NOMO-1 treated with dmso at 0.1 percent for 144 hours (cell line): ENCODE measurements around the gene ZC2HC1C.
A peak's percentile ranks its signal among the peaks of the same experiment; 100 is the strongest.
"Not testable (repeated sequence)": the region's sequence is repeated elsewhere in the genome, so short reads cannot be mapped to it uniquely, and the experiment has no call there.

Experiments used
- DNase-seq: peaks from one replicate; lab custom pipeline; 2025; ENCODE audit not compliant: unreplicated experiment; lab: John Stamatoyannopoulos, UW

Gene ZC2HC1C

DNA sequence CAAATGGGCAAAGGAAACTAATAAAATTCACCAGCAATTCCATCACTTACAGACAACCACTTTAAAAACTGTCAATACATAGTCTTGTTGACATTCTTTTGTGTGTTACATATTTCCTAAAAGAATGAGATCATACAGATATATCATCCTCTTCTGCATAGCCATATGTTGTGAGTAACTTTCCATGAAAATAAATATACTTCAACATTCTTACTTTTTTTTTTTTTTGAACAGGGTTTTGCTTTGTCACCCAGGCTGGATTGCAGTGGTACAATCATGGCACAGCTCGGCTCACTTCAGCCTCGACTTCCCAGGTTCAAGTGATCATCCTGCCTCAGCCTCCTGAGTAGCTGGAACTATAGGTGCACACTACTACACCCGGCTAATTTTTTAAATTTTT, 20.9 kb downstream of the ZC2HC1C start:
- no peak for DNase-seq

- no peak for DNase-seq
These were observed 21.8 kb downstream of the ZC2HC1C start for GRCh38 chr14:75091251-75091650.

- no peak for DNase-seq
These were observed 23.3 kb downstream of the ZC2HC1C start for GRCh38 chr14:75092698-75093097.

DNA sequence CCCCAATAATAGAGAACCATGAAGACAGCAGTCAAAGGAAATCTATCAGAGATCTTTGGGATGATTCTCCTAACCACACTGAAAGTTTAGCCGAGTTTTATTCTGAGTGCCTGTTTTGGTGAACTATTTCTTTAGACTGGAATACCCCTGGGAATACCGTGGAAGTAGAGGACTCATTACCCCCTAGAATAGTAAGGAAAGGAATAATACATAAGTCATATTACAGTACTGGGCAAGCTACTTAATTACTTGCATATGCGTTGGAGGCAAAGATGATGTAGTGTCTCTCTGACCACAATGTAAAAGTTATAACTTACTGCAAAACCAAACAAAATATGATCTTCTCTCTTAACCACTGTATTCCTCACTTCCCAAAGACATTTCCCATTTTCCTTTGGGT, 25.5 kb downstream of the ZC2HC1C start:
- no peak for DNase-seq

GRCh38 chr14:75095690-75096089, 26.2 kb downstream of the ZC2HC1C start:
- no peak for DNase-seq

DNA sequence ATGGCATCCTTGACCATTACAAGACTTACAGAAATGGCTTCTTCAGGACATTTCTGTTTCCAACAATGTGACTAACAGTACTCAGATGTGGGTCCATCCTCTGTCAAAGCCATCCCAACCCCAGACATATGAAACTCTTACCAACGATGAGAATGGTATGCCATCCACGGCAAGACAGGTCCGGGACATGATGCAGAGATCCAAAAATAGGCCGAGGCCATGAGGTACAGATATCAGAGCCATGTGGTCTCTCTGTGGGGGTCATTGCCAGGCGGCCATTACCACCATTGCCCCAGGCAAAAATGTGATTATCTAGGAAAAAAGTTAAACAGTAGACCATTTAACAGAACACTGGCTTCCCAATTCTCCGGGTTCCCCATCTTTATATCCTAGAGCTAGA, 27.5 kb downstream of the ZC2HC1C start:
- no peak for DNase-seq

DNA sequence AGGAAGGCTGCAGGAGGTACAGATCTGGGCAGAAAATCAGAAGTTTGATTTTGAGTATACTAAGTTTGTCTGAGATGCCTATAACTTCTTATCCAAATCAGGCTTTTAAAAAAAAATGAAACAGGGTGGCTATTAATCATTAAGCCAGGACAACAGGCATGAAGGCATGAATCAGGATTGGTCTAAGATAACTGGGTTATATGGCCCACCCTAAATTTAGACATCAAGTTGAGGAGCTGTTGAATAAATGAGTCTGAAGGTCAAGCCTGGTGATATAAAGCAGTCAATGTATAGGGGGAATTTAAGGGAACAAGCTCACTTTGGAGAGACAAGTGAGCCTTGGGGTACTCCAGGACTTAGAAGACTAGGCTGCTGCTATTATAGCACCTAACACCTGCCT, 28.8 kb downstream of the ZC2HC1C start:
- DNase-seq, result no peak

- no peak for DNase-seq
These were observed 29.2 kb downstream of the ZC2HC1C start for GRCh38 chr14:75098682-75099081.

DNA sequence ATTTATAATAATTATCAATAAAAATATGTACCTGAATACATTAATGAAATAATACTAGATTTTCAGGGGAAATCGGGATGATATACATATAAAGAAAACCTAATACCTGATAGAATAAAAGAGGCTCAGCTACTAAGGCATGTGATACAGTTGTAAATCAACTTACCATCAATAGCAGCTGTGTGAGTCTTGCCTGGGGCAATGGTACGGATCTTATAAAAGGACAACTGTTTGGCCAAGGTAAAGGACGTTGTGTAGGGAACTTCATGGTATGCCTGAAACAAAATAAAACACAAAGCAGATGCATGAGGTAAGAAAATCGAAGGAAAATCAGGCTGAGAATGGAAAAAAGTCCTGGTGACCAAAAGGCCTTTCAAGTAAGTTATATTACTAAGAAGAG, 32.0 kb downstream of the ZC2HC1C start:
- DNase-seq, result no peak

- no peak for DNase-seq
These were observed 37.7 kb downstream of the ZC2HC1C start for GRCh38 chr14:75107186-75107585.

DNA sequence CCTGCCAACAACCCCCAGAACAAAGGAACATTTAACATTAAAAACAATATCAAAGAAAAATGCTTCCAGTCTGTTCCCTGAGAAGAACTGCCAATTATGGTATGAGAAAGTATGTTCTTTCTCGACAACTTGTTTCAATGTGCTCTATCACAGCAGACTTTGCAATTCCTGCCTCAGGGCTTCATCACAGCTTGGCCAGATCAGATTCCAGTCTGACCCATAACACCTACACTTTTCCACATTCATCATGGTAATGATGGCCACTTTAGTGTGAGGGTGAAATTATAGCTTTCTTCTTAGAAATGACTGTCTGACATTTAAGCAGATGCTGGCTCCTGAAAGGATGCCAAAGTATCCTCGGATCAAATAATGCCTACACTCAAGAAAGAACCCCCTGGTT, 40.4 kb downstream of the ZC2HC1C start:
- DNase-seq, result no peak

DNA sequence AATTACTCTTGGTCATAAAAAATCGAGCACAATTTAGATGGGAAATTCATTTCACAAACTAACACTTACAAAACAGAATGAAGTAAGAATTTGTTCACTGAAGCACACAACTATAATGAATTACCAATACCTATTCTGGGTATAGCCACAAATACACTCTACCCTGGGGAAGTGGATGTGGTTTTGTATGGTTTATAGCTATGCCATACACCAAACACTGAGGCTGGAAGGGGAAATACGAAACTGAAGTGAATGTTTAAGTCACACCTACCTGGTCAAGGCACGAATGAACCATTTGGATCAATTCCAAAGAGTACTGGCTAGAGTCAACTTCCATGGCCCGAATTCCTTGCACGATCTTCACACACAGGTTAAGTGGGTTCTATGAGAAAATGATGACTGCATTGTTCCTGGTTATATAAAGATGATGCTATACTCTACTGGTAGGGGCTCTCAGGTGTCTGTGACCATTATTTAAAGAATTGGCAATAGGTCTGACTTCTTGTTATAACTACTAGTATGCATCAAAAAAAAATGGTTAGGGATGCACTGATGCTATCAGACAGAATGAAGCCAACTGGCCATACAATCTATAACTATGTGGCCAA, 44.6 kb downstream of the ZC2HC1C start:
- no peak for DNase-seq

GRCh38 chr14:75119056-75119455, 49.6 kb downstream of the ZC2HC1C start:
- no peak for DNase-seq

- DNase-seq, result peak; percentile 36
These were observed 51.3 kb downstream of the ZC2HC1C start for GRCh38 chr14:75120541-75121291.

DNA sequence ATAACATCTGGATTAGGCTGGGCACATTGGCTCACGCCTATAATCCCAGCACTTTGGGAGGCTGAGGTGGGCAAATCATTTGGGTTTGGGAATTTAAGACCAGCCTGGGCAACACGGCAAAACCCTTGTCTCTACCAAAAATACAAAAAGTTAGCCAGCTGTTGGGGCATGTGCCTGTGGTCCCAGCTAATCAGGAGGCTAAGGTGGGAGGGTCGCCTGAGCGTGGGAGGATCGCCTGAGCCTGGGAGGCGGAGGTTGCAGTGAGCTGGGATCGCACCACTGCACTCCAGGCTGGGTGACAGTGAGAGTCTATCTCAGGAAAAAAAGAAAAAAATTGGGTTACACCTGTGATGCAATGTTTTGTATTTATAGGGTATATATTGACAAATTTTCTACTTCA, 52.1 kb downstream of the ZC2HC1C start:
- DNase-seq, result no peak

DNA sequence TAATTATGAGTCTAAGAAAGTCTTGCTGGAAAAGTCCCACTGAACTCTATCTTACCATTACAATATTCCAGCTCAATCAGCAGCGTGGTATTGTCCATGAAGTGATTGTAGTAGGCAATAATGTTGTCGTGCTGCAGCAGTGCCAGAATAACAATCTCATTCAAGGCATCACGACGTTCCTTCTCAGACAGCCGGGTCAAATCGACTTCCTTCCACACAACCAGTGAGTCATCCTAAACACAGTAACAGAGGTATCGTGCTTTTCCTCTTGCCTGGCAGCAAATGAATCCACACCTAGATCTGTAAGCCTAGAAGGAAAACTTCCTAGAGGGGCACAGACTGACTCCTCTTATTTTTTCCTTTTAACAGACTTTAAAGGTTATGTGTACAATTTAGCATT, 54.5 kb downstream of the ZC2HC1C start:
- peak; percentile 30 for DNase-seq

- DNase-seq, result peak; percentile 41
These were observed 56.2 kb downstream of the ZC2HC1C start for GRCh38 chr14:75125617-75126016.

GRCh38 chr14:75126121-75126544, 56.7 kb downstream of the ZC2HC1C start:
- peak; percentile 13 for DNase-seq

DNA sequence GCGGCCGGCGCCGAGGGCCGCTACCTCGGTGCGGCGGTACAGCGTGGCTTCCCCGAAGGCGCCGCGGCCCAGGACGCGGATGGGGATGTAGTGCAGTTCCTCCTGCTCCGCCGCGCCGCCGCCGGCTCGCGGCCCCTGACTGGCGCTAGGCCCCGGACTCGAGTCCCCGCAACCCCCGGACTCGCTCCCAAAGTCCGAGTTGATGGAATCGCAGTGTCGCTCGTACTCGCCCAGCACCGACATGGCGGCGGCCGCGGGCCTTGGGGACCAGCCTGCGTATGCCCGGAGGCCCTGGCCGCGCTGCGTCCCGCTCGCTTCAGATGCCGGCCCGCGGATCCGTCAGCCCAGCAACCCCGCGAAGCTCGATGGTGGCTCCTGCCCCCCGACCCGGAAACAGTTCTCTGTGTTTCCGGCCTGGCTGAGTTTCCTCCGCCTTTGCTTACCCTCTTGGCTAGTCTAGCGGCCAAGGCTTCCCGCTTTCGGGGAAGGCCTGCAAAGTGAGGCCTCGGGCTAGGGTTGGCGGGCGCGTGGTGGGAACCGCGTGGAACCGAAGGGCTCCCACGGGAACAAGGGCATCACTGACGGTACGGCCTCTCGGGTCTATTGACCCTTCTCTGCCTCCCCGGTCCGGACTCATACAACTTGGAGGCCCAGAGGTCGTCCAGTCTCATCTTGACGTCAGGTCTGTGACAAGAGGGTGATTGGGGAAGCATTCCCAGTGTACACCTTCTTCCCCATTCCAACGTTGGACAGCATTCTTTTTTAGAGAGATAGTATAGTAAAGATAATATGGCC, 57.4 kb downstream of the ZC2HC1C start, which contains the start of gene NEK9:
NEK9 (minus strand) TSS at position 370 of the 795 bp plus-strand sequence; CDS start at position 243, 127 bp downstream.
- DNase-seq, result peak; percentile 75

DNA sequence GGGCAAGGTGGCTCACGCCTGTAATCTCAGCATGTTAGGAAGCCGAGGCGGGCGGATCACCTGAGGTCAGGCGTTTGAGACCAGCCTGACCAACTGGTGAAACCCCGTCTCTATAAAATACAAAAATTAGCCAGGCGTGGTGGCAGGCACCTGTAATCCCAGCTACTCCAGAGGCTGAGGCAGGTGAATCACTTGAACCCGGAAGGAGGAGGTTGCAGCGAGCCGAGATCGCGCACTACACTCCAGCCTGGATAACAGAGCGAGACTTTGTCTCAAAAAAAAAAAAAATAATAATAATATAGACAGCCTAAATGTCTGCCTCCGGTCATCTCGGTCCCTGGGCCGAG, 58.0 kb downstream of the ZC2HC1C start:
- DNase-seq, result not testable (repeated sequence)

GRCh38 chr14:75127903-75128595, 58.6 kb downstream of the ZC2HC1C start:
- no peak for DNase-seq
